ENCODE measurements around the gene XRCC4.

- no peak for TF ChIP-seq CTCF (IDR thresholded peaks at IDR 0.05)
- no peak for TF ChIP-seq EP300 (IDR thresholded peaks at IDR 0.05)
Observed at GRCh38 chr5:83281658-83282057, 204.3 kb downstream of the XRCC4 start.
